SJSA1 (cell line): ENCODE data around the gene MYH15. TPM values are rescaled to one million over a fixed set of nuclear protein-coding genes. Genes with fewer than 3 reads are reported as not detected.

Experiments used
- DNase-seq, 2 experiments: peaks; one replicate each; pipeline ENCODE4 v3.0.0-alpha.2; 2015 to 2020; ENCODE audit warnings: low spot score in 2 of 2, low read depth in 1 of 2
- H3K27ac ChIP-seq: fragments of 250-450 bp; sonication (Bioruptor Pico); 2 replicates; pipeline ENCODE4 v1.5.1; 2020; ENCODE audit warnings: mild to moderate bottlenecking, moderate library complexity
- H3K27me3 ChIP-seq: fragments of 250-450 bp; sonication (Bioruptor Pico); replicated peaks from 2 replicates; pipeline ENCODE4 v1.5.1; 2020; ENCODE audit warnings: mild to moderate bottlenecking, moderate library complexity
- H3K36me3 ChIP-seq: fragments of 250-450 bp; sonication (Bioruptor Pico); 2 replicates; pipeline ENCODE4 v1.5.1; 2020; ENCODE audit warnings: mild to moderate bottlenecking
- H3K4me1 ChIP-seq: fragments of 250-450 bp; sonication (Bioruptor Pico); replicated peaks from 2 replicates; pipeline ENCODE4 v1.6.1; 2021; ENCODE audit warnings: mild to moderate bottlenecking
- H3K4me3 ChIP-seq: fragments of 250-450 bp; sonication (Bioruptor Pico); 2 replicates; pipeline ENCODE4 v1.5.1; 2020; ENCODE audit warnings: mild to moderate bottlenecking
- H3K9me3 ChIP-seq: fragments of 250-450 bp; sonication (Bioruptor Pico); replicated peaks from 2 replicates; pipeline ENCODE4 v1.5.1; 2020; ENCODE audit warnings: mild to moderate bottlenecking
- total RNA-seq: library from RNA; depleted of rRNA; stranded (reverse); fragments of >200 nt; shearing (Covaris generic); gene quantifications from 2 replicates; pipeline ENCODE4 v1.2.3, GENCODE V29; 2014

MYH15 gene
- total RNA-seq, 1 experiment from 2014 or later = 0.05 TPM

GRCh38 chr3:108475220-108475782, 35.1 kb downstream of the MYH15 start:
- Histone ChIP-seq H3K4me3 (no peak overlapping the region), H3K9me3 (no peaks in the 10 kb centered on the region), H3K4me1 (peaks cover 16% of the 10 kb centered on the region), H3K36me3 (no peaks in the 10 kb centered on the region), H3K27me3 (no peaks in the 10 kb centered on the region), H3K27ac (no peak overlapping the region)
- DNase-seq = no peak

- Histone ChIP-seq H3K27ac (no peak overlapping the region), H3K4me3 (no peak overlapping the region), H3K9me3 (no peaks in the 10 kb centered on the region), H3K4me1 (peaks cover 16% of the 10 kb centered on the region), H3K36me3 (no peaks in the 10 kb centered on the region), H3K27me3 (no peaks in the 10 kb centered on the region)
- DNase-seq = no peak
These were observed 35.8 kb downstream of the MYH15 start for GRCh38 chr3:108474581-108474980.

GRCh38 chr3:108473711-108474110, 36.7 kb downstream of the MYH15 start:
- DNase-seq = no peak
- no peaks in the 10 kb centered on the region for H3K36me3 ChIP-seq
- H3K4me1 ChIP-seq = peaks cover 16% of the 10 kb centered on the region
- H3K27ac ChIP-seq = no peak overlapping the region
- no peaks in the 10 kb centered on the region for H3K9me3 ChIP-seq
- no peak overlapping the region for H3K4me3 ChIP-seq
- no peaks in the 10 kb centered on the region for H3K27me3 ChIP-seq

GRCh38 chr3:108472001-108472591, 38.3 kb downstream of the MYH15 start:
- Histone ChIP-seq H3K27me3 (no peaks in the 10 kb centered on the region), H3K4me3 (no peak overlapping the region)
- peak in 1 of 2 experiments; percentile 34 for DNase-seq

GRCh38 chr3:108471426-108471825, 39.0 kb downstream of the MYH15 start:
- peaks cover 16% of the 10 kb centered on the region for H3K4me1 ChIP-seq
- H3K4me3 ChIP-seq = no peak overlapping the region
- no peak for DNase-seq
- no peak overlapping the region for H3K27ac ChIP-seq
- no peaks in the 10 kb centered on the region for H3K36me3 ChIP-seq
- no peaks in the 10 kb centered on the region for H3K27me3 ChIP-seq
- H3K9me3 ChIP-seq = no peaks in the 10 kb centered on the region

More at GRCh38 chr3:108472001-108472591, 38.3 kb downstream of the MYH15 start:
- H3K9me3 ChIP-seq = no peaks in the 10 kb centered on the region
- peaks cover 16% of the 10 kb centered on the region for H3K4me1 ChIP-seq
- no peaks in the 10 kb centered on the region for H3K36me3 ChIP-seq
- H3K27ac ChIP-seq = no peak overlapping the region

- Histone ChIP-seq H3K9me3 (no peaks in the 10 kb centered on the region), H3K4me3 (no peak overlapping the region), H3K27me3 (no peaks in the 10 kb centered on the region), H3K36me3 (no peaks in the 10 kb centered on the region), H3K27ac (no peak overlapping the region), H3K4me1 (peaks cover 16% of the 10 kb centered on the region)
- no peak for DNase-seq
These were observed 41.3 kb downstream of the MYH15 start for GRCh38 chr3:108469126-108469525.

GRCh38 chr3:108468577-108468976, 41.8 kb downstream of the MYH15 start:
- H3K36me3 ChIP-seq = no peaks in the 10 kb centered on the region
- H3K4me1 ChIP-seq = peaks cover 16% of the 10 kb centered on the region

GRCh38 chr3:108462899-108463298, 47.5 kb downstream of the MYH15 start:
- Histone ChIP-seq H3K9me3 (no peaks in the 10 kb centered on the region), H3K27me3 (no peaks in the 10 kb centered on the region), H3K27ac (no peak overlapping the region), H3K4me3 (no peak overlapping the region), H3K4me1 (no peaks in the 10 kb centered on the region), H3K36me3 (no peaks in the 10 kb centered on the region)
- DNase-seq = no peak

More at GRCh38 chr3:108468577-108468976, 41.8 kb downstream of the MYH15 start:
- Histone ChIP-seq H3K9me3 (no peaks in the 10 kb centered on the region), H3K27me3 (no peaks in the 10 kb centered on the region), H3K27ac (no peak overlapping the region), H3K4me3 (no peak overlapping the region)
- DNase-seq = no peak

- no peaks in the 10 kb centered on the region for H3K27me3 ChIP-seq
- H3K27ac ChIP-seq = no peak overlapping the region
- DNase-seq = no peak
- no peak overlapping the region for H3K4me3 ChIP-seq
- no peaks in the 10 kb centered on the region for H3K4me1 ChIP-seq
- no peaks in the 10 kb centered on the region for H3K36me3 ChIP-seq
- H3K9me3 ChIP-seq = no peaks in the 10 kb centered on the region
These were observed 48.7 kb downstream of the MYH15 start for GRCh38 chr3:108461661-108462111.

- Histone ChIP-seq H3K27me3 (no peaks in the 10 kb centered on the region), H3K4me3 (no peak overlapping the region), H3K9me3 (no peaks in the 10 kb centered on the region), H3K4me1 (no peaks in the 10 kb centered on the region), H3K27ac (no peak overlapping the region), H3K36me3 (no peaks in the 10 kb centered on the region)
- DNase-seq = no peak
These were observed 51.2 kb downstream of the MYH15 start for GRCh38 chr3:108459225-108459624.

- no peak overlapping the region for H3K27ac ChIP-seq
- no peaks in the 10 kb centered on the region for H3K4me1 ChIP-seq
- H3K27me3 ChIP-seq = no peaks in the 10 kb centered on the region
- no peaks in the 10 kb centered on the region for H3K36me3 ChIP-seq
- H3K4me3 ChIP-seq = no peak overlapping the region
- no peaks in the 10 kb centered on the region for H3K9me3 ChIP-seq
- no peak for DNase-seq
These were observed 55.1 kb downstream of the MYH15 start for GRCh38 chr3:108455212-108455705.

- no peak for DNase-seq
- no peak overlapping the region for H3K27ac ChIP-seq
- H3K36me3 ChIP-seq = no peaks in the 10 kb centered on the region
- no peaks in the 10 kb centered on the region for H3K9me3 ChIP-seq
- H3K27me3 ChIP-seq = no peaks in the 10 kb centered on the region
- no peaks in the 10 kb centered on the region for H3K4me1 ChIP-seq
- no peak overlapping the region for H3K4me3 ChIP-seq
These were observed 56.8 kb downstream of the MYH15 start for GRCh38 chr3:108453565-108453964.

- H3K4me3 ChIP-seq = no peak overlapping the region
- H3K27me3 ChIP-seq = no peaks in the 10 kb centered on the region
- H3K9me3 ChIP-seq = no peaks in the 10 kb centered on the region
- no peak overlapping the region for H3K27ac ChIP-seq
- no peaks in the 10 kb centered on the region for H3K36me3 ChIP-seq
- no peak for DNase-seq
- H3K4me1 ChIP-seq = no peaks in the 10 kb centered on the region
These were observed 60.0 kb downstream of the MYH15 start for GRCh38 chr3:108450444-108450843.

- Histone ChIP-seq H3K4me1 (no peaks in the 10 kb centered on the region), H3K9me3 (no peaks in the 10 kb centered on the region), H3K36me3 (no peaks in the 10 kb centered on the region), H3K27me3 (no peaks in the 10 kb centered on the region), H3K27ac (no peak overlapping the region), H3K4me3 (no peak overlapping the region)
- no peak for DNase-seq
These were observed 61.8 kb downstream of the MYH15 start for GRCh38 chr3:108448593-108448992.
